ENCODE results near the gene WT1.

The WT1 gene

GRCh38 chr11:32446227-32446626, 10.9 kb upstream of the WT1 start:
- H3K4me2 ChIP-seq (ENCODE audit: low read length), result no peak overlapping the region
- H3K4me3 ChIP-seq (ENCODE audit: low read depth, low read length), result no peak overlapping the region
- no peaks in the 10 kb centered on the region for H3K27me3 ChIP-seq (ENCODE audit: control insufficient read depth, insufficient read depth, low read length)
- H3K79me2 ChIP-seq, result no peaks in the 10 kb centered on the region
- H2AFZ ChIP-seq, result no peak overlapping the region
- H3K36me3 ChIP-seq (ENCODE audit: control insufficient read depth, insufficient read depth, low read length), result no peaks in the 10 kb centered on the region
- no peak overlapping the region for H3K9ac ChIP-seq
- TF ChIP-seq CTCF (IDR thresholded peaks at IDR 0.05), result no peak
- H3K27ac ChIP-seq, result no peak overlapping the region
- no peaks in the 10 kb centered on the region for H3K4me1 ChIP-seq
- no peaks in the 10 kb centered on the region for H3K9me3 ChIP-seq (ENCODE audit: control insufficient read depth, low read length)

GRCh38 chr11:32444186-32444585, 8.8 kb upstream of the WT1 start:
- H3K9ac ChIP-seq, result no peak overlapping the region
- TF ChIP-seq CTCF (IDR thresholded peaks at IDR 0.05), result no peak
- H3K27me3 ChIP-seq (ENCODE audit: control insufficient read depth, insufficient read depth, low read length), result no peaks in the 10 kb centered on the region
- H3K9me3 ChIP-seq (ENCODE audit: control insufficient read depth, low read length), result no peaks in the 10 kb centered on the region
- no peak overlapping the region for H3K4me2 ChIP-seq (ENCODE audit: low read length)
- H3K4me3 ChIP-seq (ENCODE audit: low read depth, low read length), result no peak overlapping the region
- no peak overlapping the region for H2AFZ ChIP-seq
- no peaks in the 10 kb centered on the region for H3K36me3 ChIP-seq (ENCODE audit: control insufficient read depth, insufficient read depth, low read length)
- H3K79me2 ChIP-seq, result no peaks in the 10 kb centered on the region
- H3K4me1 ChIP-seq, result no peaks in the 10 kb centered on the region
- H3K27ac ChIP-seq, result no peak overlapping the region

- Histone ChIP-seq H3K27ac (no peak overlapping the region), H3K79me2 (no peaks in the 10 kb centered on the region), H3K4me1 (no peaks in the 10 kb centered on the region), H3K4me3 (ENCODE audit: low read depth, low read length) (no peak overlapping the region), H3K27me3 (ENCODE audit: control insufficient read depth, insufficient read depth, low read length) (no peaks in the 10 kb centered on the region), H3K36me3 (ENCODE audit: control insufficient read depth, insufficient read depth, low read length) (no peaks in the 10 kb centered on the region), H3K9me3 (ENCODE audit: control insufficient read depth, low read length) (no peaks in the 10 kb centered on the region), H3K4me2 (ENCODE audit: low read length) (no peak overlapping the region), H3K9ac (no peak overlapping the region), H2AFZ (no peak overlapping the region)
- TF ChIP-seq CTCF (IDR thresholded peaks at IDR 0.05), result no peak
These were observed 5.6 kb upstream of the WT1 start for GRCh38 chr11:32440916-32441315.

- Histone ChIP-seq H2AFZ (no peak overlapping the region), H3K36me3 (ENCODE audit: control insufficient read depth, insufficient read depth, low read length) (no peaks in the 10 kb centered on the region), H3K9ac (no peak overlapping the region), H3K4me1 (no peaks in the 10 kb centered on the region), H3K4me3 (ENCODE audit: low read depth, low read length) (no peak overlapping the region), H3K27me3 (ENCODE audit: control insufficient read depth, insufficient read depth, low read length) (no peaks in the 10 kb centered on the region), H3K79me2 (no peaks in the 10 kb centered on the region), H3K4me2 (ENCODE audit: low read length) (no peak overlapping the region), H3K9me3 (ENCODE audit: control insufficient read depth, low read length) (no peaks in the 10 kb centered on the region), H3K27ac (no peak overlapping the region)
- no peak for TF ChIP-seq CTCF (IDR thresholded peaks at IDR 0.05)
These were observed 5.1 kb upstream of the WT1 start for GRCh38 chr11:32440312-32440908.

- Histone ChIP-seq H3K9me3 (ENCODE audit: control insufficient read depth, low read length) (no peaks in the 10 kb centered on the region), H3K27me3 (ENCODE audit: control insufficient read depth, insufficient read depth, low read length) (no peaks in the 10 kb centered on the region), H2AFZ (no peak overlapping the region), H3K36me3 (ENCODE audit: control insufficient read depth, insufficient read depth, low read length) (no peaks in the 10 kb centered on the region), H3K9ac (no peak overlapping the region), H3K4me3 (ENCODE audit: low read depth, low read length) (no peak overlapping the region), H3K4me2 (ENCODE audit: low read length) (no peak overlapping the region), H3K27ac (no peak overlapping the region), H3K79me2 (no peaks in the 10 kb centered on the region), H3K4me1 (no peaks in the 10 kb centered on the region)
- TF ChIP-seq CTCF (IDR thresholded peaks at IDR 0.05), result no peak
These were observed 4.3 kb upstream of the WT1 start for GRCh38 chr11:32439501-32440210.
